Small intestine (tissue), 7 donors: Measurements from ENCODE around the gene CCNY. TPM values are rescaled to one million over a fixed set of nuclear protein-coding genes. Genes with fewer than 3 reads are reported as not detected.

Experiments used
- DNase-seq, 2 donors: peaks; one replicate each; pipeline versions ENCODE4 v3.0.0 to v3.0.0-alpha.2; 2013
- FAIRE-seq: peaks from 2 replicates; lab custom pipeline; 2012; peaks lifted over from hg19 to GRCh38; lab: Jason Lieb, UNC
- H3K27ac ChIP-seq, 3 donors: one replicate each; pipeline ENCODE4 v1.5.1; 2013; ENCODE audit warnings: low read length in 2 of 3, mild to moderate bottlenecking in 2 of 3, control low read depth in 1 of 3, inconsistent platforms in 1 of 3, low read depth in 1 of 3, moderate library complexity in 1 of 3
- H3K27me3 ChIP-seq, 3 donors: one replicate each; pipeline ENCODE4 v1.6.1; 2013; ENCODE audit warnings: low read length in 3 of 3, inconsistent platforms in 1 of 3; ENCODE audit not compliant: control insufficient read depth in 3 of 3, insufficient read depth in 3 of 3
- H3K36me3 ChIP-seq, 3 donors: one replicate each; pipeline ENCODE4 v1.6.1; 2013; ENCODE audit warnings: low read length in 3 of 3, inconsistent platforms in 1 of 3, low read depth in 1 of 3, mild to moderate bottlenecking in 1 of 3, moderate library complexity in 1 of 3; ENCODE audit not compliant: control insufficient read depth in 3 of 3, insufficient read depth in 2 of 3
- H3K4me1 ChIP-seq, 3 donors: one replicate each; pipeline ENCODE4 v1.6.1; 2013; ENCODE audit warnings: low read length in 2 of 3, inconsistent platforms in 1 of 3, low read depth in 1 of 3, mild to moderate bottlenecking in 1 of 3, moderate library complexity in 1 of 3; ENCODE audit not compliant: control insufficient read depth in 3 of 3, insufficient read depth in 2 of 3
- H3K4me3 ChIP-seq, 3 donors: one replicate each; pipeline ENCODE4 v1.5.1; 2013; ENCODE audit warnings: low read length in 3 of 3, control low read depth in 1 of 3, inconsistent platforms in 1 of 3, low read depth in 1 of 3, mild to moderate bottlenecking in 1 of 3, moderate library complexity in 1 of 3
- H3K9me3 ChIP-seq, 2 donors: one replicate each; pipeline ENCODE4 v1.6.1; 2013; ENCODE audit warnings: low read depth in 1 of 2, low read length in 1 of 2; ENCODE audit not compliant: control insufficient read depth in 2 of 2, insufficient read depth in 1 of 2
- WGBS, 3 donors: extraction: QIAGEN DNeasy Blood & Tissue Kit; methylation state at CpG; one replicate each; pipeline ENCODE4 v1.1.7; 2013; 5-methylcytosine and 5-hydroxymethylcytosine counted together
- polyA plus RNA-seq, 4 donors: library from polyadenylated mRNA; stranded (reverse) in 3 of 4; unstranded in 1 of 4; fragments of 200-250 nt in 3 of 4; fragments of 120-200 nt in 1 of 4; gene quantifications; one replicate each; pipeline versions ENCODE4 v1.2.1 to v1.2.3, GENCODE V29; 2013
- donor health status: healthy with polysubstance abuse.
- donor health status: control.
- donor health status: control.
- donor health status: Bipolar disorder and iron deficiency.
- donor health status: healthy.

Gene CCNY
- polyA plus RNA-seq, 4 donors: 26.7 to 50.2 (median 32.3) TPM

DNA sequence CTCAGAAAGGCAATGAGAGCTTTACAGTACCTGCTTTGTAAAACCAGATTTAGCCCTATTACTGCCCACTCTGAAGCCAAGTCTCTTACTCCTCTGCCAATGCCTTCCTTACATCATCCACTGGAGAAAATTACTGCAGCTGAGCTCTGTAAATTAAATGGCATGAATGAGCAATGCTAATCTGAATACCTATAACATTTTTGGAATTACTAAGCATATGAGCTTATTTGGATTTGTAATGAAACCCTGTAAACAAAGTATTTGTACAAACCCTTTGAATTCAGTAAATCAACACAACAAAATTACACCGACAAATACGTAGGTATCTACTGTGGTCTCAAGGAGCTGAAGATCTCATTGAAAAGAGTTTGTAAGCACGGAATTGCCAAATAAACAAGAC is 12.1 kb upstream of the CCNY start:
- Histone ChIP-seq H3K27ac (no peak overlapping the region), H3K4me3 (no peak overlapping the region), H3K27me3 (no peaks in the 10 kb centered on the region), H3K4me1 (peaks cover 0 to 3% (median 0%) of the 10 kb centered on the region in 3 donors), H3K9me3 (no peaks in the 10 kb centered on the region), H3K36me3 (peaks cover 0 to 15% (median 5%) of the 10 kb centered on the region in 3 donors)
- WGBS, 3 donors: 87 to 93% (median 92%) methylated on average over 3 of the region's 3 CpGs
- DNase-seq (no peak), FAIRE-seq (no peak)

DNA sequence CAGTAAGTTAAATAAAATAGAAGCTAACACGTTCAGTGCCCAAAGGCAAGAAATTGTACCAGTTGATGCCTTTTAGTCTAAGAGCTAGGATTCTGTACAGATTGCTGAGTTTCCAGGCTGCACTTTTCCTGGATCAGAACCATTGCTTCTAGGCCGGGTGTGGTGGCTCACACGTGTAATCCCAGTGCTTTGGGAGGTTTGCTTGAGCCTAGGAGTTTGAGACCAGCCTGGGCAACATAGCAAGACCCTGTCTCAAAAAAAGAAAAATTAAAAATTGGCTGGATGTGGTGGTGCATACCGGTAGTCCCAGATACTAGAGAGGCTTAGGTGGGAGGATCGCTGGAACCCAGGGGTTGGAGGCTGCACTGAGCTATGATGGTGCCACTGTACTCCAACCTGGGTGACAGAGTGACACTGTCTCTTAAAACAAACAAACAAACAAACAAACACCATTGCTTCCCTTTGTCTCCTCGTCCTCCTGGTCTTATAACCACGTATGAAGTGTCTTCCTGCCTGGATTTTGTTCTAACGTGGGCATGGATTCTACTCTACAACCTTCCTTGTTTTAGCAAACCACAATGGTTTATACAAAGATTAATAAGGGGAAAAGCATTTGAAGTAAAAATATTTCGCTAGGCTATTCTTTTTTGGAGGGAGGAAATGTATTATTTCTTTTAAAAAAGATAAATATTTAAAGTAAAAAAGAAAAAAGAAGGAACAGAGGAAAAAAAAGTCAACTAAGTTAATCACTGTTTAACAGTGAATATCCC is 9.7 kb upstream of the CCNY start:
- Histone ChIP-seq H3K36me3 (peaks cover 0 to 8% (median 3%) of the 10 kb centered on the region in 3 donors), H3K27me3 (no peaks in the 10 kb centered on the region), H3K27ac (no peak overlapping the region), H3K9me3 (no peaks in the 10 kb centered on the region), H3K4me1 (peaks cover 0 to 6% (median 4%) of the 10 kb centered on the region in 3 donors), H3K4me3 (no peak overlapping the region)
- 89 to 94% (median 90%) methylated on average over 9 of the region's 9 CpGs for WGBS, 3 donors
- no peak for FAIRE-seq
- DNase-seq: no peak

DNA sequence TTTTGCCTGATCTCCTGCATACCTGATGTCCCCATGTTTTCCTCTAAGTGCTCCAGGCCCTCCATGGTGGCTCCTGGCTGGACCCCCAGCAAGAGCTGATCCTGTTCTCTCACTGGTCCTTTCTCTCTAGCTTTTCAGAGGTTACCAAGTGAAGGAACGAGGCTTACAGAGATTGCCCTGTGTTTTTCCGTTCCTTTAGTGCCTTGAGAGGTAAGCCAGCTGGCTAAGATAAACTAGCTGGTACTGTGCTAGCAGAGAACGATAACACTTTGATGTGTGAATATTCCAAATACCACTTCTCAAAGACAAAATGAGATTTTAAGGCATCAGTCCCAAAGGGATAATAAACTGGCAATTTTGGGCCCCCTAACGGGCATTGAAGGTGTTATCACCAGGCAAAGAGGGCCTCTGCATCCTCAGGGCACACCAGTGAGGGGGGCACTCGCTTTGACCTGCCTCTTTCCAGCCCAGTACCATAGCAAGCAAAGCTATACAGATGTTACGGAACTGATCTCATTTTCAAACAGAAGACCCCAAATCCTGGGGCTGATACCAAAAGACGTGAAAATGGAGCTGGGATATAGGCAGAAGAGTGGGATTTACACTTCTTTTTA is 8.4 kb upstream of the CCNY start:
- 81 to 88% (median 82%) methylated on average over 7 of the region's 7 CpGs for WGBS, 3 donors

DNA sequence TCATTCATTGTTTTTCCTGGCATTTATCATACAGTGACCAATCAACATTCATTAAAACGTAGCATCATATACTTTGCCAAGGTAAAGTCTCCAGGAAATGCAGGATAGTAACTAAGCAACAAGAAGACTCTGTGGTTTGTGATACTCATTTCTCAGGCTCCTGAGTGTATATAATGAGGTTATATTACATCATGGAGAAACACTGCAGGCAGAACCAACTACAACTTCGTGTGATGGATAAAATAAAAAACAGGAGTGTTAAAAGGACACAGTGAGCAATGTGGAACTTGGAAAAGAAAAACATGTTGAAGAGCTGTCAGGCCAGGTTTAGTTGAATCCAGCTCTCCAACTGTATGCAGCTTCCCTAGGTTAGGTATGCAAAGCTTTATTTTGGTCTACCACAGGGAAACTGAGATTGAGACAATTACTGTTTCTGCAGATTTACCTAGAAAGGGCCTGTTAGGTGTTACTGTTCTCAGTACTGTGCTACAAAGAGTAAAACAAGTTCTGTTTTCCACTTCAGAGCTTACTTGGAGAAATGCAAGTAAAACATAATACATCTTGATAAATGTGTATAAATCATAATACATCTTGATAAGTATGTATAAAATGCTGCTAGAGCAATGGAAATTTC is 7.8 kb upstream of the CCNY start:
- no peak for FAIRE-seq
- Histone ChIP-seq H3K9me3 (no peaks in the 10 kb centered on the region), H3K4me1 (peaks cover 0 to 6% (median 6%) of the 10 kb centered on the region in 3 donors), H3K4me3 (no peak overlapping the region), H3K36me3 (peaks cover 0 to 6% (median 3%) of the 10 kb centered on the region in 3 donors), H3K27ac (no peak overlapping the region), H3K27me3 (no peaks in the 10 kb centered on the region)
- WGBS, 3 donors: 32 to 42% (median 41%) methylated on average over 2 of the region's 2 CpGs
- no peak for DNase-seq

More for the DNA sequence above, 8.4 kb upstream of the CCNY start:
- FAIRE-seq (no peak), DNase-seq (no peak)
- no peak overlapping the region for H3K27ac ChIP-seq
- H3K4me3 ChIP-seq: no peak overlapping the region
- H3K9me3 ChIP-seq: no peaks in the 10 kb centered on the region
- peaks cover 0 to 8% (median 3%) of the 10 kb centered on the region in 3 donors for H3K36me3 ChIP-seq
- no peaks in the 10 kb centered on the region for H3K27me3 ChIP-seq
- peaks cover 0 to 6% (median 5%) of the 10 kb centered on the region in 3 donors for H3K4me1 ChIP-seq

DNA sequence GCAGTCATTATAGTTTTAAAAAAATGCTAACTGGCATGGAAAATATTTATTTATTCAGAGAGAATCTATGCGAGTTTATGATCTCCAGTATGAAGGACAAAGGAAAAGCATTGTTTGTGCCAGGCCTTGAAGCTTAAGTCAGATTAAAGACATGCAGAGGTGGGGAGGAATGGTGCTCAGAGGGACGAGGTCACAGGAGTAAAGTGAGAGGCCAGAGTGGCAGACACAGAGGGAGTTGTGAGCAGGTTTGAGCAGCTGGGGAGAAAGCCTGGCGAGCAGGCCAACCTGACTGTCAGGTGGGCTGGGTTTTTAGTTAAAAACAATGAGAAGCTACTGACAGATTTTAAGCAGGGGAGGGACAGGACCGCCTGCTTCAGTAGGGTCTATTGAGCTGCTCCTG is 6.8 kb upstream of the CCNY start:
- no peak overlapping the region for H3K27ac ChIP-seq
- no peak for FAIRE-seq
- 62 to 72% (median 71%) methylated on average over 4 of the region's 4 CpGs for WGBS, 3 donors
- H3K36me3 ChIP-seq: peaks cover 0 to 8% (median 5%) of the 10 kb centered on the region in 3 donors
- H3K4me1 ChIP-seq: peaks cover 0 to 11% (median 6%) of the 10 kb centered on the region in 3 donors
- H3K9me3 ChIP-seq: no peaks in the 10 kb centered on the region
- no peaks in the 10 kb centered on the region for H3K27me3 ChIP-seq
- DNase-seq: no peak
- H3K4me3 ChIP-seq: no peak overlapping the region

DNA sequence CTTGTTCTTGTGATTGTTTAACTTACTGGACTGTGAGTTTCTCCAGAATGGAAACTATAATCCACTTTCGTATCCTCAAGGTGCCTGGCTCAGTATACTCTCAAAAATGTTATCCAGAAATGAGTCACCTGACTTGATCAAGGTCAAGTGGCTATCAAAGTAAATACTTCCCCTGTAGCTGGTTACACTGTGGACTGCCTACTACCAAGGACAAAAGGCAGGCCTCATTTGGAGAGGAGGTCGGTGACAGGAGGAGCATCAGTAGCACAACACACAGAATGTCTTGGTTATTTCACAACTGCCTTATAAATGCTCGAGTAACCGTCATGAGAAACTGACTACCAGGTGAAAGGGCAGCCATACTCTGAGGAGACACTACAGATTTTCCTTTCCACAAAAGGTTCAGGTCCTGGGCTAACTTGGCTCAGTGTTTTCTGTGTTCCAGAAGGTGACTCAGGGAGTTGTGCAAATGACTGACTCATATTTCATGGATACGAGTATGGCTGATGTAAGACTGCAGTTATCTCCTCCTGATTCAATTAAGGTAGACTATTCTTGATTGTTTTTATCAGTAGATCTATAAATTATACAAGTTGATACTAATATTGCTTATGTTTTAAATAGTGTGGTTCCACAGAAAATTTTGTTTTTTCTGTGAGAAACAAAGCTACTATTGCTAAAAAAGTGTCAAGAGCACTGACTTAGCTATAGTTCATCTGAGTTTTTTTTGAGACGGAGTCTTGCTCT is 4.2 kb upstream of the CCNY start:
- DNase-seq: peak; percentile 45 to 80
- Histone ChIP-seq H3K9me3 (no peaks in the 10 kb centered on the region), H3K4me3 (no peak overlapping the region), H3K4me1 (peaks cover 0 to 11% (median 11%) of the 10 kb centered on the region in 3 donors), H3K27me3 (no peaks in the 10 kb centered on the region), H3K27ac (peak overlapping the region; percentile 16 to 44 (median 30)), H3K36me3 (peaks cover 0 to 5% (median 2%) of the 10 kb centered on the region in 3 donors)
- FAIRE-seq: no peak
- 51 to 64% (median 63%) methylated on average over 6 of the region's 6 CpGs for WGBS, 3 donors

DNA sequence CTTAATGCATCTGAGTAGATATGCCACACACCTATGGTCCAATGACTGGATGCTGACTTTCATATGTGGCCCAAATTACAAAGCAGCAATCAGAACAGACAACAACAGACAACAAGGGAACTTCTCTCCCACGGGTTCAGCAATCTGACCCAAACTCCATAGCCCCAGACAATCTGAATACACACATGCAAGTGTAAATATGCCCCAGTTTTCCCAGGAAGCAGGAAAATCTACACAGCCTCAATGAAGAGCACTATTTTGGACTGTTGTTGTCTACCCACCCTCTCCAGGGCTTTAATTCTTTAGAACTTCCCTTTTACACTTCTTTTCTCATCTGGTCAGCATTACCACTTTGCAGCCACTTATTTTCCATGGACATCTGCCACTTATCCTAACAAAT is 2.0 kb upstream of the CCNY start:
- peaks cover 6 to 11% (median 8%) of the 10 kb centered on the region in 3 donors for H3K4me1 ChIP-seq
- 73 to 89% (median 84%) methylated on average over 1 of the region's 1 CpG for WGBS, 3 donors
- peaks cover 0 to 5% (median 2%) of the 10 kb centered on the region in 3 donors for H3K36me3 ChIP-seq
- FAIRE-seq (no peak), DNase-seq (no peak)
- H3K4me3 ChIP-seq: peak overlapping the region in 1 of 3 donors; percentile 98
- H3K27me3 ChIP-seq: no peaks in the 10 kb centered on the region
- H3K27ac ChIP-seq: no peak overlapping the region
- H3K9me3 ChIP-seq: no peaks in the 10 kb centered on the region
